ENCODE data around the gene ZNF689.
A peak's percentile ranks its signal among the peaks of the same experiment; 100 is the strongest.

Gene ZNF689

DNA sequence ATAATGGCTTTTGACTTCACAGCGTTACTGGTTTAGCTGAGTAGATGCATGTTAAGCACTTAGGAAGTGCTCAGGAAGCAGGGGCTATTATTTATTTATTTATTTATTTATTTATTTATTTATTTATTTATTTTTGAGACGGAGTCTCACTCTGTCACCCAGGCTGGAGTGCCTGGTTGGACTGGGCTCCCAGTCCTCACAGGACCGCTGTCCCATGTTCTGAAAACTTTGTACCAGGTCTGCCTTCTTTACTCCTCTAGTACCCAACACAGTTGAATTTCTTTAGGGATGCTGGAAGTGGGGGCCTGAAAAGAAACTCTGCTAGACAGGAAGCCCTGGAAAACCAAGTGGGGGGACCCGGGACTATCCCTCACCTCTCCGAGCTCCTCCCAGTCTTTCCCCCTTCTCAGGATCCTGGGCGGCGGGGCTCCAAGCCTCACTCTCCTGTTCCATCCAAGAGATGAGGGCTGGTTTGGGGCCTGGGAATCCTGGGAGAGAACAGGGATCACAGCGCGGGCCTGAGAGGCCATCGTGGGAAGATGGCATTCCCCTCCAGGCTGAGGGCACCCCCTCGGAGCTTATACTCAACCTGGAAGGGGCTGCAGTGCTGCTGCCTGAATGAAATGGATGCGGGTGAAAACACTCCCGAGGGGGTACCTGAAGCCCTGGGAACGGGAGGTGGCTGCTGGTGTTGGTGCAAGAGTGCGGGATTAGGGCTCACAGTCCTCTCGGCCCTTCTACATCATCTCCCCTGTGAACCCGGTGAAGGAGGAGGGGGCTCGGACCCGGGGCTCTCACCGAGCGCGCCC, 39.3 kb downstream of the ZNF689 start:
- TF ChIP-seq CTCF (IDR thresholded peaks at IDR 0.05; ENCODE audit: extremely low read depth, insufficient read depth, missing control alignments), result no peak
- in situ Hi-C loops (cut with MboI; ENCODE audit: low pct_unique_long_range_greater_than_20kb, low sequenced_read_pairs, unreplicated experiment), result no loop called here
- DNase-seq (ENCODE audit: low spot score), result peak; percentile 57

- no peak for TF ChIP-seq CTCF (IDR thresholded peaks at IDR 0.05; ENCODE audit: extremely low read depth, insufficient read depth, missing control alignments)
- no peak for DNase-seq (ENCODE audit: low spot score)
- in situ Hi-C loops (cut with MboI; ENCODE audit: low pct_unique_long_range_greater_than_20kb, low sequenced_read_pairs, unreplicated experiment), result no loop called here
Measured at GRCh38 chr16:30569746-30570635, 40.2 kb downstream of the ZNF689 start.

- in situ Hi-C loops (cut with MboI; ENCODE audit: low pct_unique_long_range_greater_than_20kb, low sequenced_read_pairs, unreplicated experiment), result no loop called here
- no peak for DNase-seq (ENCODE audit: low spot score)
- TF ChIP-seq CTCF (IDR thresholded peaks at IDR 0.05; ENCODE audit: extremely low read depth, insufficient read depth, missing control alignments), result no peak
Measured at GRCh38 chr16:30569281-30569680, 40.9 kb downstream of the ZNF689 start.

- peak; percentile 76 for DNase-seq (ENCODE audit: low spot score)
- TF ChIP-seq CTCF (IDR thresholded peaks at IDR 0.05; ENCODE audit: extremely low read depth, insufficient read depth, missing control alignments), result no peak
- in situ Hi-C loops (cut with MboI; ENCODE audit: low pct_unique_long_range_greater_than_20kb, low sequenced_read_pairs, unreplicated experiment), result no loop called here
Measured at GRCh38 chr16:30567991-30568638, 42.1 kb downstream of the ZNF689 start.

GRCh38 chr16:30567160-30567990, 42.8 kb downstream of the ZNF689 start:
- no peak for TF ChIP-seq CTCF (IDR thresholded peaks at IDR 0.05; ENCODE audit: extremely low read depth, insufficient read depth, missing control alignments)
- in situ Hi-C loops (cut with MboI; ENCODE audit: low pct_unique_long_range_greater_than_20kb, low sequenced_read_pairs, unreplicated experiment), result no loop called here
- DNase-seq (ENCODE audit: low spot score), result peak; percentile 57
